Endothelial cell of umbilical vein (primary cell): ENCODE data around the gene L3MBTL4.

Experiments
- CTCF ChIP-seq, 2 donors: IDR thresholded peaks; 1 replicate in 1 of 2; 2 replicates in 1 of 2; pipeline ENCODE4 v1.5.1; 2011; ENCODE audit warnings: low read length in 2 of 2, mild to moderate bottlenecking in 2 of 2, moderate library complexity in 2 of 2, control low read depth in 1 of 2, inconsistent platforms in 1 of 2, low read depth in 1 of 2; ENCODE audit not compliant: insufficient read depth in 1 of 2; ENCODE audit errors: extremely low read depth in 1 of 2
- POLR2A ChIP-seq: IDR thresholded peaks from 2 replicates; pipeline ENCODE4 v1.6.1; 2012; ENCODE audit warnings: low read depth, mild to moderate bottlenecking, control low read depth, low read length

GRCh38 chr18:6052449-6052913, 362.2 kb downstream of the L3MBTL4 start:
- no peak for TF ChIP-seq CTCF (IDR thresholded peaks at IDR 0.05; ENCODE audit: extremely low read depth in 1 of 2, insufficient read depth in 1 of 2, low read depth in 1 of 2, low read length in 2 of 2)
- no peak for TF ChIP-seq POLR2A
